A549 (cell line): ENCODE data around the gene CDKN1A. TPM values are rescaled to one million over a fixed set of nuclear protein-coding genes. Genes with fewer than 3 reads are reported as not detected.

ENCODE experiments used
- ATAC-seq, 2 experiments: fragments of 200-7000 bp in 1 of 2; fragments of >200 bp in 1 of 2; cut with Nextera tagmentation in 1 of 2; cut with Tn5 transposase in 1 of 2; 3 replicates each; pipeline versions ENCODE4 v1.8.0 to v1.9.1; 2018 to 2020; ENCODE audit warnings: mild to moderate bottlenecking in 1 of 2, moderate library complexity in 1 of 2
- CTCF ChIA-PET: fragments of 300-600 bp; sonication (Branson Sonifier 250); formaldehyde crosslinking; extraction: SDS; loops from one replicate; lab custom pipeline; 2021; ENCODE audit warnings: antibody characterized with exemption, inconsistent platforms; lab: Yijun Ruan, JAX
- POLR2A ChIA-PET: fragments of 350-600 bp; formaldehyde crosslinking; extraction: SDS; loops from one replicate; lab custom pipeline; 2021; ENCODE audit warnings: antibody characterized with exemption, inconsistent platforms; lab: Yijun Ruan, JAX
- DNase-seq, 2 experiments: peaks; one replicate each; pipeline versions ENCODE4 v3.0.0 to v3.0.0-alpha.2; 2011 to 2016; ENCODE audit warnings: low read depth in 1 of 2, low spot score in 1 of 2
- FAIRE-seq: peaks from 2 replicates; lab custom pipeline; 2011; peaks lifted over from hg19 to GRCh38; lab: Jason Lieb, UNC
- H3K27ac ChIP-seq, 2 experiments: fragments of >200 bp; sonication (Bioruptor Twin); formaldehyde crosslinking; 3 replicates each; pipeline ENCODE4 v1.5.1; 2016 to 2017
- H3K4me1 ChIP-seq: fragments of >200 bp; sonication (Bioruptor Twin); formaldehyde crosslinking; 3 replicates; pipeline ENCODE4 v1.6.1; 2016
- H3K4me2 ChIP-seq: fragments of >200 bp; sonication (Bioruptor Twin); formaldehyde crosslinking; 3 replicates; pipeline ENCODE4 v1.6.1; 2016
- H3K4me3 ChIP-seq: fragments of >200 bp; sonication (Bioruptor Twin); formaldehyde crosslinking; 3 replicates; pipeline ENCODE4 v1.5.1; 2016
- H3K9me3 ChIP-seq: fragments of >200 bp; sonication (Bioruptor Twin); formaldehyde crosslinking; 3 replicates; pipeline ENCODE4 v1.6.1; 2016
- BCL3 ChIP-seq: fragments of >200 bp; sonication (Bioruptor Twin); formaldehyde crosslinking; IDR thresholded peaks from 3 replicates; pipeline ENCODE4 v1.6.1; 2016
- CEBPB ChIP-seq, 2 experiments: fragments of >200 bp in 1 of 2; sonication (Bioruptor Twin) in 1 of 2; formaldehyde crosslinking in 1 of 2; IDR thresholded peaks; 2 replicates each; pipeline ENCODE4 v1.6.1; 2012 to 2016
- CHD2 ChIP-seq: fragments of 150-350 bp; IDR thresholded peaks from 2 replicates; pipeline ENCODE4 v1.6.1; 2014; ENCODE audit warnings: low read length; ENCODE audit not compliant: partially characterized antibody
- CHD4 ChIP-seq: fragments of 200-600 bp; sonication (generic); IDR thresholded peaks from 2 replicates; pipeline ENCODE4 v1.6.1; 2016; ENCODE audit warnings: antibody characterized with exemption, mild to moderate bottlenecking, borderline replicate concordance
- CTCF ChIP-seq: fragments of >200 bp; sonication (Bioruptor Twin); formaldehyde crosslinking; IDR thresholded peaks from 3 replicates; pipeline ENCODE4 v1.5.1; 2016
- E2F6 ChIP-seq: IDR thresholded peaks from 2 replicates; pipeline ENCODE4 v1.6.1; 2012; ENCODE audit warnings: low read depth, borderline replicate concordance
- FOSL2 ChIP-seq, 2 experiments: fragments of 450-650 bp in 1 of 2; fragments of >200 bp in 1 of 2; sonication (Bioruptor Twin) in 1 of 2; formaldehyde crosslinking; IDR thresholded peaks; 2 replicates each; pipeline versions ENCODE4 v1.5.0 to v1.6.1; 2016 to 2020; ENCODE audit warnings: mild to moderate bottlenecking in 1 of 2, moderate library complexity in 1 of 2
- GATA3 ChIP-seq: IDR thresholded peaks from 2 replicates; pipeline ENCODE4 v1.6.1; 2012; ENCODE audit warnings: borderline replicate concordance
- HDAC2 ChIP-seq: fragments of 200-600 bp; sonication (generic); IDR thresholded peaks from 2 replicates; pipeline ENCODE4 v1.6.1; 2016
- HEYL ChIP-seq: fragments of 250-450 bp; sonication (Bioruptor Pico); IDR thresholded peaks from 2 replicates; pipeline ENCODE4 v1.8.0; 2021; ENCODE audit warnings: mild to moderate bottlenecking, moderate library complexity
- HOXB5 ChIP-seq: fragments of 250-450 bp; sonication (Bioruptor Pico); IDR thresholded peaks from 2 replicates; pipeline ENCODE4 v1.5.0; 2020; ENCODE audit warnings: mild to moderate bottlenecking, moderate library complexity
- JUNB ChIP-seq: fragments of >200 bp; sonication (Bioruptor Twin); formaldehyde crosslinking; IDR thresholded peaks from 2 replicates; pipeline ENCODE4 v1.6.1; 2016
- MAFK ChIP-seq: fragments of 450-650 bp; IDR thresholded peaks from 2 replicates; pipeline ENCODE4 v1.6.1; 2014; ENCODE audit not compliant: partially characterized antibody
- MAZ ChIP-seq: fragments of 150-350 bp; IDR thresholded peaks from 2 replicates; pipeline ENCODE4 v1.6.1; 2014; ENCODE audit warnings: antibody characterized with exemption, low read depth, low read length, borderline replicate concordance
- NFE2L2 ChIP-seq: fragments of 150-350 bp; conservative IDR thresholded peaks from 2 replicates; pipeline ENCODE4 v1.6.1; 2014; ENCODE audit warnings: low read length
- NPAS2 ChIP-seq: fragments of 250-450 bp; sonication (Bioruptor Pico); IDR thresholded peaks from 2 replicates; pipeline ENCODE4 v1.8.0; 2022; ENCODE audit warnings: mild to moderate bottlenecking, moderate library complexity, borderline replicate concordance
- NR3C1 ChIP-seq: fragments of >200 bp; sonication (Bioruptor Twin); formaldehyde crosslinking; IDR thresholded peaks from 3 replicates; pipeline ENCODE4 v1.6.1; 2017
- PBX3 ChIP-seq: IDR thresholded peaks from 2 replicates; pipeline ENCODE4 v1.6.1; 2012
- PHF8 ChIP-seq: fragments of 200-600 bp; sonication (generic); IDR thresholded peaks from 2 replicates; pipeline ENCODE4 v1.6.1; 2016; ENCODE audit warnings: low read depth, mild to moderate bottlenecking, antibody characterized with exemption, moderate library complexity, borderline replicate concordance
- POLR2A ChIP-seq: IDR thresholded peaks from 2 replicates; pipeline ENCODE4 v1.6.1; 2012; ENCODE audit warnings: mild to moderate bottlenecking, low read length
- RFX5 ChIP-seq: fragments of 450-650 bp; IDR thresholded peaks from 2 replicates; pipeline ENCODE4 v1.7.1; 2014; ENCODE audit warnings: antibody characterized with exemption, mild to moderate bottlenecking, moderate library complexity
- RNF2 ChIP-seq: fragments of 200-600 bp; sonication (generic); IDR thresholded peaks from 2 replicates; pipeline ENCODE4 v1.6.1; 2016; ENCODE audit warnings: low read depth, mild to moderate bottlenecking, antibody characterized with exemption, moderate library complexity, borderline replicate concordance
- SMC3 ChIP-seq: fragments of >200 bp; sonication (Bioruptor Twin); formaldehyde crosslinking; IDR thresholded peaks from 3 replicates; pipeline ENCODE4 v1.6.1; 2018; ENCODE audit warnings: inconsistent platforms
- SREBF2 ChIP-seq: fragments of 450-650 bp; IDR thresholded peaks from 2 replicates; pipeline ENCODE4 v1.6.1; 2014; ENCODE audit warnings: mild to moderate bottlenecking, moderate library complexity
- TFCP2L1 ChIP-seq: fragments of 250-450 bp; sonication (Bioruptor Pico); IDR thresholded peaks from 2 replicates; pipeline ENCODE4 v1.5.0; 2021; ENCODE audit warnings: mild to moderate bottlenecking
- TP53 ChIP-seq: fragments of 250-450 bp; sonication (Bioruptor Pico); IDR thresholded peaks from 2 replicates; pipeline ENCODE4 v1.5.0; 2021; ENCODE audit warnings: mild to moderate bottlenecking, moderate library complexity
- ZSCAN20 ChIP-seq: fragments of 250-450 bp; sonication (Bioruptor Pico); IDR thresholded peaks from 2 replicates; pipeline ENCODE4 v1.8.0; 2022; ENCODE audit warnings: mild to moderate bottlenecking, moderate library complexity
- WGBS: methylation state at CpG from one replicate; pipeline ENCODE4 v1.1.6; 2017; ENCODE audit errors: missing lambda C conversion rate; 5-methylcytosine and 5-hydroxymethylcytosine counted together
- polyA plus RNA-seq, 4 experiments: library from polyadenylated mRNA; depleted of rRNA in 3 of 4; stranded (reverse); fragments of >200 nt; fragmentation: RNase III in 1 of 4; extraction: RNeasy Plus Mini Kit Qiagen cat#74134 plus additional on column Dnase treatment in 1 of 4; gene quantifications; 2 replicates in 3 of 4; 3 replicates in 1 of 4; pipeline ENCODE4 v1.2.3, GENCODE V29; 2011 to 2017
- TF ChIP-seq, protein P1 (sequence below): fragments of >200 bp; sonication (Bioruptor Twin); formaldehyde crosslinking; IDR thresholded peaks from 2 replicates; pipeline ENCODE4 v1.6.1; 2016

Gene CDKN1A
- polyA plus RNA-seq, 2 of the 4 experiments (the other 2 are of a cell fraction), result 130 to 183 TPM

GRCh38 chr6:36666826-36667591 is 11.5 kb upstream of the CDKN1A start (continued):
- TF ChIP-seq NPAS2 (CRISPR knock-in tag) (no peak), PHF8 (no peak), POLR2A (no peak), ZSCAN20 (CRISPR knock-in tag) (no peak), RNF2 (no peak), HEYL (no peak)
- TF ChIP-seq, all 56 proteins: peak for 8

- H3K4me1 ChIP-seq, result peaks cover 26% of the 10 kb centered on the region
- H3K27ac ChIP-seq, result peak overlapping the region; percentile 91 to 93; a peak in 5 of 6 replicates
- WGBS, result 87% methylated on average over 6 of the region's 7 CpGs
- ChIA-PET CTCF (interaction anchor here (1.3 to 1.9 kb wide), 2 partner anchors 44 to 46 kb away, joined by 4 to 13 read pairs; no protein-coding TSS in a partner anchor), POLR2A (no interaction called here)
- ATAC-seq (no peak), DNase-seq (no peak), FAIRE-seq (no peak)
- H3K4me3 ChIP-seq, result no peak overlapping the region
- no peaks in the 10 kb centered on the region for H3K9me3 ChIP-seq
- TF ChIP-seq RNF2 (no peak), CEBPB (IDR thresholded peaks at IDR 0.05) (no peak), SREBF2 (no peak), CHD2 (no peak), CTCF (no peak), FOSL2 (IDR thresholded peaks at IDR 0.05) (no peak), FOSL2 (CRISPR knock-in tag; IDR thresholded peaks at IDR 0.05) (no peak)
- TF ChIP-seq, protein P1, sequence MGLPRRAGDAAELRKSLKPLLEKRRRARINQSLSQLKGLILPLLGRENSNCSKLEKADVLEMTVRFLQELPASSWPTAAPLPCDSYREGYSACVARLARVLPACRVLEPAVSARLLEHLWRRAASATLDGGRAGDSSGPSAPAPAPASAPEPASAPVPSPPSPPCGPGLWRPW, result no peak
- H3K4me2 ChIP-seq, result no peak overlapping the region
Measured at GRCh38 chr6:36668591-36668990, 9.9 kb upstream of the CDKN1A start.

GRCh38 chr6:36669002-36669401 is 9.5 kb upstream of the CDKN1A start:
- POLR2A ChIA-PET, result interaction anchor here (1.2 kb wide), 1 partner anchor 10 kb away, joined by 3 read pairs; no protein-coding TSS in a partner anchor

GRCh38 chr6:36670271-36670670 is 8.2 kb upstream of the CDKN1A start:
- H3K9me3 ChIP-seq, result no peaks in the 10 kb centered on the region
- ChIA-PET CTCF (interaction anchor here (0.6 kb wide), 1 partner anchor 12 kb away, joined by 3 read pairs; no protein-coding TSS in a partner anchor), POLR2A (interaction anchor here (1.2 kb wide), 1 partner anchor 9 kb away, joined by 3 read pairs; no protein-coding TSS in a partner anchor)
- FAIRE-seq (no peak), DNase-seq (no peak), ATAC-seq (no peak)
- H3K4me3 ChIP-seq, result no peak overlapping the region
- peak overlapping the region in 1 of 2 experiments; percentile 91; a peak in 3 of 6 replicates for H3K27ac ChIP-seq
- WGBS, result 81% methylated on average over 7 of the region's 7 CpGs
- H3K4me2 ChIP-seq, result no peak overlapping the region
- H3K4me1 ChIP-seq, result peaks cover 22% of the 10 kb centered on the region
- no peak for TF ChIP-seq HDAC2
- no peak for TF ChIP-seq SMC3
- no peak for TF ChIP-seq BCL3
- no peak for TF ChIP-seq RFX5
- no peak for TF ChIP-seq NR3C1
- TF ChIP-seq PBX3, result no peak
- no peak for TF ChIP-seq TP53 (CRISPR knock-in tag)
- TF ChIP-seq JUNB, result no peak
- no peak for TF ChIP-seq MAZ
- TF ChIP-seq ZSCAN20 (CRISPR knock-in tag), result no peak
- TF ChIP-seq NFE2L2, result no peak
- TF ChIP-seq MAFK, result no peak
- TF ChIP-seq CHD4, result no peak

More at GRCh38 chr6:36669002-36669401, 9.5 kb upstream of the CDKN1A start:
- ATAC-seq (no peak), FAIRE-seq (no peak), DNase-seq (no peak)
- TF ChIP-seq TFCP2L1 (no peak), GATA3 (no peak), E2F6 (no peak), HEYL (no peak), HOXB5 (no peak)
- Histone ChIP-seq H3K4me1 (peaks cover 22% of the 10 kb centered on the region), H3K4me3 (no peak overlapping the region), H3K4me2 (no peak overlapping the region), H3K9me3 (no peaks in the 10 kb centered on the region), H3K27ac (peak overlapping the region; percentile 91 to 93; a peak in 5 of 6 replicates)
- CTCF ChIA-PET, result interaction anchor here (1.3 to 1.9 kb wide), 2 partner anchors 45 to 46 kb away, joined by 4 to 13 read pairs; no protein-coding TSS in a partner anchor
- WGBS, result 94% methylated on average over 5 of the region's 6 CpGs
